SIG-M5 treated with dmso at 0.1 percent for 504 hours (cell line): ENCODE results near the gene AFDN.

Experiments used
- DNase-seq: peaks from one replicate; lab custom pipeline; 2025; ENCODE audit not compliant: unreplicated experiment; lab: John Stamatoyannopoulos, UW

Gene AFDN

DNA sequence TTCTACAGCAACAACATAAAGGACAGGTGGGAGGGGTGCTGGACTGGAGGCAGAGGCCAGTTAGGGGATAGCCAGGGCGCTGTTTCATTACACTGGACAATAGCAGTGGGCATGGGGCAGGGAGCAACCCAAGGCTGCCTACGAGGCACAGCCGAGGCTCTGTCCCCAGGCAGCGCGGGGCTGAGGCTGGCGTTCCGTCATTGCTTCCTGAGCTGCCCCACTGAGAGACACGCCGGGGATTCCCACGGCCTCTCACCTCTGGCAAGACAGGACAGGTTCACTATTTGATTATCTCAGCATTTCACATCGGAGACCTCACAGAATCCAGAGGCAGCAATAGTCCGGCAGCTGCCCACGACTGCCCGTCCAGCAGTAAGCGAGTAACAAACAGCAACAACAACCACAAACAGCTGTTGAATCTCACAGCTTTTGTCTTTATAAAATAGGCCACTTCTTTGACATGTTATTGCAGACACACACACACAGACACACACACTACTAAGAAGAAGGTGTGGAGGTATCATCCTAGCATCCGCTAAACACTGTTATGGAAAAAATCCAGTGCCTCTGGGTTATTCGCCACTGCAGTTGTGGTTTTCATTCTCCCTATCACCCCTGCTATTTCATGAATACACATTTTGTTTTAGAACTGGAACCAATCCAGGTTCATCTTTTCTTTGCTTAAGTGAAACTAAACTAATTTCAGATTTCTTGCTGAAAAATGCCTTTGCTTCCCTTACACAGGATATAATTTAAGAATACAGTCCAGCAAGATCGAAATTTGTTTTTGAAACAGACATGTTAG lies 190.2 kb downstream of the AFDN start:
- DNase-seq: no peak

DNA sequence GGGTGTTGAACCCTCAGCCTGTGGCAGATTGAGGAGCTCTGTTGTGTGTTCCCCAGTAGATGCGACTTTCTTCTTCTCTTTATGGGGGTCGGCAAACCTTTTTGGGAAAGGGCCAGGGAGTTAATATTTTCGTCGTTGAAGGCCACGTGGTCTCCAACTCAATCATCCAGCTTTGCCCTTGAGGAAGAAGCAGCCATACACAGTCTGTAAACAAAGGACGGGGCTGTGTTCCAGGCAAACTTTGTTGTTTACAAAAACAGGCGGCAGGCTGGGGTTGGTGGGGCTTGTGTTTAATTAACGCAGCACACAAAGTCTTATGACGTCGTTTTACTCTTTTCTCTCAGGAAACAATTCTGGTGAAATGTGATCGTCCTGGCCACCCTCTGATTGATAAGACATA lies 190.9 kb downstream of the AFDN start:
- DNase-seq: no peak

DNA sequence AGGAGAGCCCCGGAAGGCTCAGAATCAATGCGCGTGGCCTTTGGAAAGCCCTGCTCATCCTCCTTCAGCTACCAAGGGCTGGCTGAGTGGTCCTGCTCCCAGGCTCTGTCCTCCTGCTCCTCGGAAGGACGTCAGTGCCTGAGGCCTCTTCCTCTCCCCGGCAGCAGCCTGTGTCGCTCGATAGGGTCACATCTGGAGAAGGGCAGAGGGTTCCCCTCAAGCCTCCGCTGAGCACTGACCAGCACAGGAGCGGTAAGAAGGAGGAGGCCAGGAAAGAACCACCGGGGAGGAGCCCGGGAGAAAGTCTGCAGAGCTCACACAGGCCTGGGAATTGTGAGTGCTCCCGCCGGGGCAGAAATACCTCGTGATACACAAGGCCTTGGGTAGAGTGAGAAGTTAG lies 192.0 kb downstream of the AFDN start:
- DNase-seq: no peak

DNA sequence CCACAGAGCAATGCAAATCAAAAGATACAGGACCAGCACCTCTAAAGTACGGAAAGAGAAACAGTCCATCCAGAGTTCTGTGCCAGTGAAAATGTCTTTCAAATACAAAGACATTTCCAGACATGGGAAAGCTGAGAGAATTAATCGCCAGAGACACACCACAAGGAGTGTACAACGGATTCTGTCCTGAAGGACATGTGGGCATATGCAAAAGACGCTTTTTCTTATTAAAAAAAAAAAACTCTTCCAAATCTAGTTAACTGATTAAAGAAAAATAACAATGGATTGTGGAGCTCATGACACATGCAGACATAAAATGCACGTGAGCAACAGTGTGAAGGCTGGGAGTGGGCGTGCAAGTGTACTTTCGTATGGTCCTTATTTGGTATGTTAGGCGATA lies 193.5 kb downstream of the AFDN start:
- no peak for DNase-seq

DNA sequence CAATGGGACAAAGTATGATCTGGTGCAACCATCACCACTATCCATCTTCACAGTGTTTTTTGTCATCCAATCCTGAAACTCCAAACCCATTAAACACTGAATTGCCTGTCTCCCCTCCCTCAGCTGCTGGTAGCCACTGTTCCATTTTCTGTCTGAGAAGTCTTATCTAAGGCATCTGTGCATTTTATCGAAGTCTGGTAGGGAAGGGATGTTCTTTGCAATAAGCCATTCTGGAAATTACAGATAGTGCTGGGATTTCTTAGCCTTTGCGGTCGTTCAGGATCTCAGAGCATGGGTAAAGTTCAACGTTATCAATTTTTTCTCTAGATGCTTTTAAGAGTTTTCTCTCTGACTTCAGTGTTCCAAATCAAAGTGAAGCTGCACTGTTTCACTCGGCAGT lies 194.9 kb downstream of the AFDN start:
- DNase-seq: no peak
